NCI-H2081 treated with DMSO at 0.1 percent for 48 hours (cell line): ENCODE measurements around the gene PLPPR3.

Source experiments
- DNase-seq: peaks from one replicate; lab custom pipeline; 2025; lab: John Stamatoyannopoulos, UW

The PLPPR3 gene

DNA sequence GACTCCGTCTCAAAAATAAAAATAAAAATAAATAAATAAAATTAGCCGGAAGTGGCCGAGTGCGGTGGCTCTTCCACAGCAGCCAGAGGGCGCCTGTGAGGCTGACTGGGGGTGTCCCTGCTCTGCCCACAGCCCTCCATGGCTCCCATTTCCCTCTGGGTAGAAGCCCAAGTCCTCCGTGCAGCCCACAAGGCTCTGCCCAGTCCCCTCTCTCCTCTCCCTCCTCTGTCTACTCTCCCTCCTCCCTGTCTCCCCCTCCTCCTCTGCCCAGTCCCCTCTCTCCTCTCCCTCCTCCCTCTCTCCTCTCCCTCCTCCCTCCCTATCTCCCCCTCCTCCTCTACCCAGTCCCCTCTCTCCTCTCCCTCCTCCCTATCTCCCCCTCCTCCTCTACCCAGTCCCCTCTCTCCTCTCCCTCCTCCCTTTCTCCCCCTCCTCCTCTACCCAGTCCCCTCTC, 50.4 kb downstream of the PLPPR3 start:
- DNase-seq: no peak

DNA sequence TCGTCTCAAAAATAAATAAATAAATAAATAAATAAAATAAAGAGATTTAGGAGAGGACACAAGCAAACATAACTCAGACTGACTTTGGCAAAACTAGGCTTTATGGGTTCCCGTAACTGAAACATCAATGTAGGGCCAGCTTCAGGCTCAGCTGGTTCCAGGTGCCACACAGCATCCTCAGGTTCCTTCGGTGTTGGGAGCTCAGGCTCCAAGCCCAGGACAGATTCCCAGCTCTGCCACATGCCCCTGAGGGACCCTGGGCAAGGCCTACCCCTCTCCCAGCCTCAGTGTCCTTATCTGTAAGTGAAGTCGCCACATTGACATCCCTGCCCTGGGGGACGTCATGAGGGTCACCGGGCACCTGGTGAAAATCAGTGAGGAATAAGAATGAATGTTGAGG, 52.1 kb downstream of the PLPPR3 start:
- DNase-seq: no peak

GRCh38 chr19:768424-768823, 53.3 kb downstream of the PLPPR3 start:
- DNase-seq: no peak

- DNase-seq: no peak
These were observed 56.5 kb downstream of the PLPPR3 start for GRCh38 chr19:765179-765738.

DNA sequence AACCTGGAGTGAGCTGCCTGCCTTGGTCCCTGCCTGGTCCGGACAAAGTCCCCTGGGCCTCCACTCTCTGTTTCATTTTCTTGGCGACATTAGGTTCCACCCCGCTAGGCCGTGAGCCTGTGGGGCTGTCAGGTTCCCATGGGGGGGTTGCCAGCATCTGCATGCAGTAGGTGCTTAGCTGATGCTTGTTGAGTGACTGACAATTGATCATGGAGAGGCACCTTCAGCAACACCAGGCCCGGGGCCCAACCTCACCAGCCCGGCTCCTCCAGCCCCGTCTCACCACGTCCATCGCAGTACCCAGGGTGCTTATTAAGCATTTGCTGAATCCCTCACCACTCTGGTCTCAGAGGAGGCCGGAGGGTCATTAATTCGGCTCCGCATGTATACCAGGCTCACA, 57.5 kb downstream of the PLPPR3 start:
- DNase-seq: no peak

- DNase-seq: no peak
These were observed 57.9 kb downstream of the PLPPR3 start for GRCh38 chr19:763869-764268.

- DNase-seq: no peak
These were observed 58.6 kb downstream of the PLPPR3 start for GRCh38 chr19:763181-763580.
